Neural progenitor cell (in vitro differentiated cells): Measurements from ENCODE around the gene BCAS3. TPM values are rescaled to one million over a fixed set of nuclear protein-coding genes. Genes with fewer than 3 reads are reported as not detected.
A peak's percentile ranks its signal among the peaks of the same experiment; 100 is the strongest.

Source experiments
- DNase-seq: peaks from one replicate; pipeline ENCODE4 v3.0.0-alpha.2; 2016; ENCODE audit warnings: low spot score
- H2AFZ ChIP-seq: fragments of 200-600 bp; sonication (generic); replicated peaks from 2 replicates; pipeline ENCODE4 v1.6.1; 2016; ENCODE audit warnings: antibody characterized with exemption
- H3F3A ChIP-seq: fragments of 200-600 bp; sonication (generic); 2 replicates; pipeline ENCODE4 v1.6.1; 2016; ENCODE audit warnings: antibody characterized with exemption, low read depth
- H3K27ac ChIP-seq: fragments of 200-600 bp; sonication (generic); 2 replicates; pipeline ENCODE4 v1.5.1; 2016; ENCODE audit warnings: mild to moderate bottlenecking
- H3K27me3 ChIP-seq: fragments of 200-600 bp; sonication (generic); 2 replicates; pipeline ENCODE4 v1.6.1; 2016; ENCODE audit warnings: mild to moderate bottlenecking, moderate library complexity
- H3K36me3 ChIP-seq: fragments of 200-600 bp; sonication (generic); 2 replicates; pipeline ENCODE4 v1.5.1; 2016
- H3K4me1 ChIP-seq: fragments of 200-600 bp; sonication (generic); 2 replicates; pipeline ENCODE4 v1.6.1; 2016; ENCODE audit warnings: mixed run types
- H3K4me2 ChIP-seq: fragments of 200-600 bp; sonication (generic); 2 replicates; pipeline ENCODE4 v1.6.1; 2016
- H3K4me3 ChIP-seq: fragments of 200-600 bp; sonication (generic); 2 replicates; pipeline ENCODE4 v1.5.1; 2016
- H3K79me2 ChIP-seq: fragments of 200-600 bp; sonication (generic); 2 replicates; pipeline ENCODE4 v1.6.1; 2016; ENCODE audit warnings: low read depth
- H3K9ac ChIP-seq: fragments of 200-600 bp; sonication (generic); 2 replicates; pipeline ENCODE4 v1.6.1; 2016
- H3K9me3 ChIP-seq: fragments of 200-600 bp; sonication (generic); 2 replicates; pipeline ENCODE4 v1.5.1; 2016; ENCODE audit warnings: low read depth
- H4K20me1 ChIP-seq: fragments of 200-600 bp; sonication (generic); 2 replicates; pipeline ENCODE4 v1.6.1; 2016; ENCODE audit warnings: low read depth
- H3K27ac Mint-ChIP-seq: 3 replicates; pipeline ENCODE4 v1.8.0; 2021; ENCODE audit warnings: mixed read lengths
- H3K27me3 Mint-ChIP-seq: 2 replicates; pipeline ENCODE4 v1.8.0; 2022; ENCODE audit warnings: low read depth, mild to moderate bottlenecking, inconsistent platforms, moderate library complexity, mixed read lengths; ENCODE audit not compliant: insufficient read depth
- H3K36me3 Mint-ChIP-seq: 3 replicates; pipeline ENCODE4 v1.8.0; 2021; ENCODE audit warnings: mixed read lengths
- H3K4me1 Mint-ChIP-seq: 3 replicates; pipeline ENCODE4 v1.8.0; 2021; ENCODE audit warnings: mixed read lengths
- H3K4me3 Mint-ChIP-seq: 3 replicates; pipeline ENCODE4 v1.8.0; 2021; ENCODE audit warnings: mild to moderate bottlenecking, moderate library complexity, mixed read lengths
- H3K9me3 Mint-ChIP-seq: 3 replicates; pipeline ENCODE4 v1.8.0; 2020; ENCODE audit warnings: mixed read lengths
- CTCF ChIP-seq: fragments of 200-600 bp; sonication (generic); IDR thresholded peaks from 2 replicates; pipeline ENCODE4 v1.5.1; 2017; ENCODE audit warnings: antibody characterized with exemption, mild to moderate bottlenecking
- EZH2 ChIP-seq: fragments of 200-600 bp; sonication (generic); IDR thresholded peaks from 2 replicates; pipeline ENCODE4 v1.6.1; 2017; ENCODE audit warnings: antibody characterized with exemption, mild to moderate bottlenecking, moderate library complexity
- EZH2phosphoT487 ChIP-seq: fragments of 200-600 bp; sonication (generic); IDR thresholded peaks from 2 replicates; pipeline ENCODE4 v1.6.1; 2017; ENCODE audit warnings: antibody characterized with exemption
- total RNA-seq: library from RNA; depleted of rRNA; stranded (reverse); fragments of >200 nt; gene quantifications from 2 replicates; pipeline ENCODE4 v1.2.3, GENCODE V29; 2015; ENCODE audit warnings: low replicate concordance

Gene BCAS3
- total RNA-seq, 1 donor from 2014 or later = 60.9 TPM

- H2AFZ ChIP-seq = no peak overlapping the region
- H3F3A ChIP-seq = no peaks in the 10 kb centered on the region
- H3K4me3 ChIP-seq = no peak overlapping the region
- Mint-ChIP-seq H3K4me3 (no peak overlapping the region), H3K4me1 (peaks cover 27% of the 10 kb centered on the region), H3K9me3 (no peaks in the 10 kb centered on the region), H3K27ac (no peak overlapping the region), H3K36me3 (no peaks in the 10 kb centered on the region), H3K27me3 (peaks cover 2% of the 10 kb centered on the region)
- H3K27ac ChIP-seq = no peak overlapping the region
- no peaks in the 10 kb centered on the region for H3K9me3 ChIP-seq
- no peaks in the 10 kb centered on the region for H3K27me3 ChIP-seq
- no peak for TF ChIP-seq EZH2phosphoT487
- no peak for TF ChIP-seq CTCF
- TF ChIP-seq EZH2 = no peak
- no peaks in the 10 kb centered on the region for H3K79me2 ChIP-seq
- H3K4me1 ChIP-seq = peaks cover 28% of the 10 kb centered on the region
- H3K9ac ChIP-seq = no peak overlapping the region
- no peaks in the 10 kb centered on the region for H4K20me1 ChIP-seq
- H3K4me2 ChIP-seq = no peak overlapping the region
- no peaks in the 10 kb centered on the region for H3K36me3 ChIP-seq
- no peak for DNase-seq
Measured at GRCh38 chr17:61351745-61352407, 674.2 kb downstream of the BCAS3 start.

- no peak overlapping the region for H3K4me3 ChIP-seq
- H3K36me3 Mint-ChIP-seq = no peaks in the 10 kb centered on the region
- H3K27me3 ChIP-seq = no peaks in the 10 kb centered on the region
- H3K79me2 ChIP-seq = no peaks in the 10 kb centered on the region
- no peaks in the 10 kb centered on the region for H3K9me3 Mint-ChIP-seq
- no peak overlapping the region for H2AFZ ChIP-seq
- H4K20me1 ChIP-seq = no peaks in the 10 kb centered on the region
- no peak for DNase-seq
- H3K27ac Mint-ChIP-seq = no peak overlapping the region
- H3K27me3 Mint-ChIP-seq = peaks cover 2% of the 10 kb centered on the region
- peak overlapping the region; percentile 27 for H3K4me2 ChIP-seq
- no peak for TF ChIP-seq CTCF
- TF ChIP-seq EZH2phosphoT487 = no peak
- no peak for TF ChIP-seq EZH2
- H3K4me1 Mint-ChIP-seq = peaks cover 27% of the 10 kb centered on the region
- H3K36me3 ChIP-seq = no peaks in the 10 kb centered on the region
- no peaks in the 10 kb centered on the region for H3K9me3 ChIP-seq
- peak overlapping the region; percentile 58 for H3K27ac ChIP-seq
- H3K4me1 ChIP-seq = peaks cover 28% of the 10 kb centered on the region
- H3K9ac ChIP-seq = no peak overlapping the region
- H3F3A ChIP-seq = no peaks in the 10 kb centered on the region
- H3K4me3 Mint-ChIP-seq = no peak overlapping the region
Measured at GRCh38 chr17:61352408-61352770, 674.7 kb downstream of the BCAS3 start.

GRCh38 chr17:61352781-61353491, 675.3 kb downstream of the BCAS3 start:
- H3K4me3 ChIP-seq = no peak overlapping the region
- no peak for TF ChIP-seq EZH2phosphoT487
- no peak for TF ChIP-seq EZH2
- TF ChIP-seq CTCF = no peak
- Mint-ChIP-seq H3K4me1 (peaks cover 27% of the 10 kb centered on the region), H3K27me3 (peaks cover 2% of the 10 kb centered on the region), H3K36me3 (no peaks in the 10 kb centered on the region), H3K9me3 (no peaks in the 10 kb centered on the region), H3K27ac (no peak overlapping the region), H3K4me3 (no peak overlapping the region)
- DNase-seq = peak; percentile 39
- H3K9me3 ChIP-seq = no peaks in the 10 kb centered on the region
- H3K9ac ChIP-seq = no peak overlapping the region
- H3K79me2 ChIP-seq = no peaks in the 10 kb centered on the region
- H2AFZ ChIP-seq = no peak overlapping the region
- peaks cover 28% of the 10 kb centered on the region for H3K4me1 ChIP-seq
- peak overlapping the region; percentile 27 for H3K4me2 ChIP-seq
- peak overlapping the region; percentile 58 for H3K27ac ChIP-seq
- no peaks in the 10 kb centered on the region for H3F3A ChIP-seq
- H3K36me3 ChIP-seq = no peaks in the 10 kb centered on the region
- no peaks in the 10 kb centered on the region for H3K27me3 ChIP-seq
- no peaks in the 10 kb centered on the region for H4K20me1 ChIP-seq
